HG03442 (cell line): ENCODE results near the gene MOSPD3.
"Not testable (repeated sequence)": the region's sequence is repeated elsewhere in the genome, so short reads cannot be mapped to it uniquely, and the experiment has no call there.

ENCODE experiments used
- ATAC-seq: cut with Tn5 transposase; IDR thresholded peaks from one replicate; pipeline ENCODE4 v1.9.1; 2021; ENCODE audit warnings: mild to moderate bottlenecking, moderate library complexity; ENCODE audit not compliant: unreplicated experiment

Gene MOSPD3, protein sequence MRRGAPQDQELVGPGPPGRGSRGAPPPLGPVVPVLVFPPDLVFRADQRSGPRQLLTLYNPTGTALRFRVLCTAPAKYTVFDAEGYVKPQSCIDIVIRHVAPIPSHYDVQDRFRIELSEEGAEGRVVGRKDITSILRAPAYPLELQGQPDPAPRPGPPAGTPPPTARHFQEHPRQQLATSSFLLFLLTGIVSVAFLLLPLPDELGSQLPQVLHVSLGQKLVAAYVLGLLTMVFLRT

DNA sequence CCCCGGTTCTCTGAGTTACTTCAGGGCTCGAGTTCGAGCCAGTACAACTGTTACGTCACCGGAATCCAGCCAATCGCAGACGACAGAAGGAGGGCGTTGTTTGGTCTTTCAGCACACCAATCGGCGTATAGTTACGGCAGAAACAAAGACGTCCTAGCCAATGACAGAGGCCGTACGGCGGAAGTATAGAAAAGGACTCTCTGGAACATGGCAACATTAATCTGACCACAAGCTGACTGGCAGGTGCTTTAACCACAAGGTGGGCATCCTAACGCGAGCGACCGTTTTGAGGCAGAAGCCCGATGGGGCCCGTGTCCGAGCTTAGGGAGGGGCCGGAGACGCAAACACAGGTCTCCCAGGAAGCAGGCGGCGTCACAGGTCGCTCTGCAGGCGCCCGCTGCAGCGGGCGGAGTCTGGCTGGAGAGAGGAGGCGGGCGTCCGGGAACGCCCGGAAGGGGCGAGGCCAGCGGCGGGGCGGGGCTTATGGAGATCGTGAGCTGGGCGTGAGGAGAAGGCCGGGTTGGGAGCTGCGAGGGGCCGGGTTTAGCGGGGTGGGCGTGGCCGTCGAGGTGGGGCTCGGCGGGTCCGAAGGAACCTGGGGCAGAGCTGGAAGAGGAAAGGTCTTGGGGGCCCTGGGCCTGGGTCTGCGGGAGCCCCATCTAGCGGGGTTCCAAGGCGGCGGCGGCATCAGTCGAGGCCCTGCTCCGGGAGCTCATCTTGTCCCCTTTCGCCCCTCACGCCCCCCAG lies at the start of gene MOSPD3:
MOSPD3 (plus strand) TSS at position 558 of the 747 bp plus-strand sequence. CDS start 252 bp downstream, outside the sequence.
- ATAC-seq: peak; percentile 90

DNA sequence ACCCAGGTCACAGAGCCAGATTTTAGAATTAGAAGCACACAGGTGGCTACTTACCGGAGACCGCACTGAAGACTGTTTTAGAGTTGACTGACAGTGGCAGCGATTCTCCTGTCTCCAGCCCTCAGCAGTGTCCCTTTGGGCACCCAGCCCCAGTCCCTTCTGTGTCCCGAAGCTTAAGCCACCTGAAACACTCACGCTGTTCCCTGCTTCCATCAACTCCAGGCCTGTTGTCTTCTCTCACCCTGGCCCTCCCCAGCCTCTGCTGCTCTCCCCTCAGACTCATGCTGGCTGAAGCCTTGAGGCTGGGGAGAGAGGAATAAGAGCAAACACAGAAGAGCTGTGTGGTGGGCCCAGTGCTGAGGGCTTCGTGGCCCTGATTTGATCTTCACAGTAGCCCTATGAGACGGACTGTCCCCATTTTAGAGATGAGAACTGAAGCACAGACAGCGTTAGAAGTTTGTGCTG lies 49.2 kb upstream of the MOSPD3 start:
- no peak for ATAC-seq

DNA sequence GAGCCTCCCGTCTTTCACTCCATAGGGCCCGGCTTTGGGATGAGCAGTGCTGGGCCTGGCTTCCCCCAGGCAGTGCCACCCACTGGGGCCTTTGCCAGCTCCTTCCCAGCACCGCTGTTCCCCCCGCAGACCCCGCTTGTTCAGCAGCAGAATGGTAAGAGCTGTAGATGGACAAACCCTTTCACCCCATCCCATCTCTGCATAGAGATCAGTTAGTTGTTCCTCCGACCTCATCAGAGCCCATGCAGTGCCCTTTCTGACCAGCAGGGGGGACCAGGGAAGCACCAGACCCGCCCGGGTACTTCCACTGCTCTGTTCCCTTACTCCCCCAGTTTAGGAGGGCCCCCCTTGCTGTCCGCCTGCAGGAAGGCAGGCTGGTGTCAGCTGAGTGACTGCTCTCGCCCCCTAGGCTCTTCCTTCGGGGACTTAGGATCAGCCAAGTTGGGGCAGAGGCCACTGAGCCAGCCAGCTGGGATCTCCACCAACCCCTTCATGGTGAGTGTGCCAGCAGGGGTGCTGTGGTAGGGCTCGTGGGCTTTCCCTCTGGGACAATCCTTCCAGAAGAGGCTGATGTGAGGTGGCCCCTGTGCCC lies 48.4 kb upstream of the MOSPD3 start:
- ATAC-seq: peak; percentile 45

DNA sequence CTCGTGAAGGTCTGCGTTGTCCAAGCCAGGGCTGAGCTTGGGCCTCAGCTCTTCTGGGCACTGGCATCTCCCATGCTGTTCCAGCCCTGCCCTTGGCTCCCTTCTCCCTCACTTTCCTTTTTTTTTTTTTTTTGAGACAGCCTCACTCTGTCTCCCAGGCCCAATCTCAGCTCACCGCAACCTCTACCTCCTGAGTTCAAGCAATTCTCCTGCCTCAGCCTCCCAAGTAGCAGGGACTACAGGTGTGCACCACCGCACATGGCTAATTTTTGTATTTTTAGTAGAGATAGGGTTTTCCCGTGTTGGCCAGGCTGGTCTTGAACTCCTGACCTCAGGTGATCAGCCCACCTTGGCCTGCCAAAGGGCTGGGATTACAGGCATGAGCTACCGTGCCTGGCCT lies 47.9 kb upstream of the MOSPD3 start:
- ATAC-seq: not testable (repeated sequence)

DNA sequence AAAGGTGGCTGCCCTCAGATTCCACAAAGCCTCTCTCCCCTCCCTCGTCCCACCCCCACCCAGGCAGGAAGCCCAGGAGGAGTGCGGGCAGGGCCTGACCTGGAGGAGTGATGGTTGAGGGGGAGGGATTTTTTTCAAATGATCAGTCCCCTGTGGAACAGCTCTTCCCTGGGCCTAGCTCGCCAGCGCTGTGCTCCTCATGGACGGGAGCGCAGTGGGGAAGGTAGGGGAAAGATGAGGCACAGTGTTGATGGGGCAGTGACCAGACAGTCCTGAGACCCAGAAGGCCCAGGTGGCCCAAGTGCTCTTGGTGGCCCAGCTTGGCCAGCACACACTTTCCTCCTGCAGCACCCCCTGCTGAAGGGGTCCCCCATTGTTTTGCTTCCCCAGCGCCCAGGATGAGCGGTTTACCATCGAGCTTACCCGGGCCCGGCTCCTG lies 47.2 kb upstream of the MOSPD3 start:
- ATAC-seq: no peak

DNA sequence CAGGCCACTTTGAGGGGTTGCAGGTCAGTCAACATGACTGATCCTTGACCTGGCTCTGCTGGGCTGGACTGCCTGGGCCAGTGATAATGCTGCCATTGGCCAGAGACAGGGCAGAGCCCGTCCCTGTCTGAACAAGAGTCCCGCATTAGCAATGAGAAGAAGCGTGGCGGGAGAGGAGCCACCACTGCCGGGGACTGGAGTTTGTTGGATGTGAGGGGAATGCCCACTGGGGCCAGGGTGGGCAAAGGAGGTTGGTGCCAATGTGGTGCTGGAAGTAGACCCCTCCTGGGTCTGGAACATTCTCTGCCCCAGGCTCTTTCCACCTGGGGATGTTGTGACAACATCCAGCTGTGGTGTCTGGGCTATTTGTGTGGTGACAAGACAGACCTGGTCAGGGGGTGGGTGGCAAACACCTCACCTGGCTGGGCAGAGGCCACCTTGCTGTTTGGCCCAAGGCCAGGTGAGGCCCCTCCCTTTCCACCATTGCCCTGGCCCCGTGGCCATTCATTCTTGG lies 46.3 kb upstream of the MOSPD3 start:
- ATAC-seq: no peak

DNA sequence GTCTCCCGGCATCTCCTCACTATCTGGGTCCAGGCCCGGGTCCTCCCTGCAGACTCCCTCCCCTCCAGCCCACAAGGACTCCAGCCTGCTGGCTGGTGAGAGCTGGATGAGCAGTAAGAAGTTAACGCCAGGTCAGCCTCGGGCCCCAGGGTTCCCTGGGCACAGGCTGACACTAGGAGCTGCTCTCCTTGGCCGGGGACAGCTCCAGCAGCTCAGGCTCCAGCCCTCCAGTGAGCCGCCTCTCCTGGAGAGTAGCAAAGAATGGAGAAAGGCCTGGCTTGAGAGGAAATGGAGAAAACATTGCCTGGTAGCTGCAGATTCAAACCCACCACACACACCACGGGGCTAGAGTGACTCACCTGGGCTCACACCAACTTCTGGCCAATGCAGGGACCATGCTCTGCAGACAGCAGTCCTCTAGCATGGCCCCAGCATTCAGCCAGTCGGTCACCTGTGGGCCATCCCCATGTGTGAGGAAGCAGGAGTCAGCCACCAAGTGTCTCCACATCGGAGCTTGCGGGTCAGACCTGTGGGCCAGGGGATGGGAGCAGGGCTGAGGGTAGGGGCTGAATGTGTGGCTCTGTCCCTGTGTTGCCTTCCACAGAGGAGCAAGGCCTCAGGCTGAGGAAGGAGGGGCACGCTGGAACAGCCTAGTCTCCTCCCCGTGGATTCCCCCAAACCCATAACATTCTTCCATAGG lies 45.2 kb upstream of the MOSPD3 start:
- ATAC-seq: no peak

DNA sequence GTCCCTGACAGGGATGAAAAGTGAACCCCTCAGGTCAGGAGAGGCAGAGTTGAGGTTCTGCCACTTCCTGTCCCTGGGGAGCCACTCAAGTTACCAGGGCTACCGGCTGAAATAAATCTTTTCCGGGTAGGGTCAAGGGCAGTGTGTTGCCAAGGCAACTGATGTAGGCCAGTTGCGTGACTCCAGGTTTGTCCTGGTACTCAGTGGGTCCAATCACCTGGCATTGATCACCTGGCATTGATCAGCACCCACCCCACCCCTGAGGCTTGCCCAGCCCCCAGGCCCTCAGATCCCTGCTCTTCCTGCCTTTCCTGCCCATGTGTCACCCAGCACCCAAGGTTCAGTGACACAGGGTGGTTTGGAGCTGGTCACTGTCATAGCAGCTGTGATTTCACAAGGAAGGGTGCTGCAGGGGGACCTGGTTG lies 44.6 kb upstream of the MOSPD3 start:
- ATAC-seq: no peak

DNA sequence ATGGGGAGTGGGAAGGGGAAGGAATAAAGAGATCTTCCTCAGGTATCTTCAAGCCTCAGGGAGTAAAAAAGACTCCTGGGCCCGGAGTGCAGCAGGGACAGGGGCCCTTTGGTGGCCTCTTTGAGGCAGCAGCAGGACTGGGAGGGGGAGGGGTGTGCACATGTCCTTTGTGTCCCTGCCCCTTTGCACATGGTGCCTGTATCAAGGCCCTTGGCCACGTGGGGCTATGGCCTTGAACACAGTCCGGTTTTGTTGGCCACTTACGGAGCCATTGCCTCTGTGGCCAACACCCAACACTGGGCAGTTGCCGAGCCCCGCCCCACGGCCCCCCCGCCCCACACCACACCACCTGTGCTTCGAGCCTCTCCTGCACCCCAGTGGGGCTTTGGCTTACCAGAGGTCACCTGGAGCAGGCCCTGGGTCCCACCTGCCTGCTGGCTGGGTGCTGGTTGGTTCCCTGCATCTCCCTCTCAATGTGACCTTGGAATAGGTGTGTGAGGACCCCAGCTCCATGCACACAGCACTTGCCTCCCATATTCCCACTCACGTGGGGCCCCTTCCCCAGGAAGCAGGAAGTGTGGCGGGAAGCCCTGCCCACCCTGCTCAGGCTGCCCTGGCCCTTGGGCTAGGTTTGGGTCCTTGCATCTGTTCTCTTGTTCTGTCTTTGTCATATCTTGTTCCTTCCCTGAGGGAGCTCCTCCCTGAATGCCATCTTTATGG lies 44.0 kb upstream of the MOSPD3 start:
- ATAC-seq: no peak

DNA sequence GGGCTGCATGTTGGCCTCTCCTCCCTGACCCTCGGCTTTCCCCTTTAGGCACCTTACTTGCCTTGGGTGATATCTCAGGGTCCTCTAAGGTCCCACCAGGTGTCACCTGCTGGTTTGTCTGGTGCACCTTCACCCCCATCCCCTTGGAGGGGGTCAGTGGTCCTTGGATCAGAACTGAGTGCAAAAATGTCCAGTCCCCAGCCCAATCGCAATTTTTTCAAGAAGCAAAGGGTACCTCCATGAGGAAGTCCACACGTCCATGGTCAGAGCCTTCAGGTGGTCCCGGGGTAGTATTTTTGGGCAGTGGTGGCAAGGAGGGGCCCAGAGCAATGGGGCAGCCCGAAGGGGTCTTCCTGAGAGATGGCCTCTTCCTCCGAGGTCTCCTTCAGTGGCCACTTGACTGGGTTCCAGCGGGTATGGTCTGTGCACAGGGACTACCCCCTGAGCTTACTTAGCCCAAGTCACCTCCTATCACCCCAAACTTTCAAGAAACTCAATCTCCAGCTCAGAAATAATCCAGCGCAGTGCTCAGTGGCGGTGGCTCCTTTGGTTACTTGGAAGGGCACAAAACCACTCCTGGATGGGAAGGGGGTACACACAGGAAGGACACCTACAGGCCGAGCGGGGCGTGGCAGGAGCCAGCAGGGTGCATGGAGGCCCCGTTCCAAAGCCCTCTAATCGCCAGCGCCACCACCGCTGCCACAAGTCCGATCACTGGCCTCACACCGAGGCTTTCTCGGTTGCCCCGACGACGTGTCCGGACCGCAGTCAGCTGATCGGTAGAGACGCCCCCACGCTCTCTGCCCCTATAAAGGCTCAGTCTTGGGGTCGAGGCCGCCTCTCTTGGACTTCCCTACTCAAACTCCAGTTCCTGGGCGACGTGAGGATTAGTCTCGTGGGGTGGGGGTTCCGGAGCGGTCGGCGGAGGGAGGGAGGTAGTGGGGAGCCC lies 43.2 kb upstream of the MOSPD3 start:
- peak; percentile 34 for ATAC-seq

DNA sequence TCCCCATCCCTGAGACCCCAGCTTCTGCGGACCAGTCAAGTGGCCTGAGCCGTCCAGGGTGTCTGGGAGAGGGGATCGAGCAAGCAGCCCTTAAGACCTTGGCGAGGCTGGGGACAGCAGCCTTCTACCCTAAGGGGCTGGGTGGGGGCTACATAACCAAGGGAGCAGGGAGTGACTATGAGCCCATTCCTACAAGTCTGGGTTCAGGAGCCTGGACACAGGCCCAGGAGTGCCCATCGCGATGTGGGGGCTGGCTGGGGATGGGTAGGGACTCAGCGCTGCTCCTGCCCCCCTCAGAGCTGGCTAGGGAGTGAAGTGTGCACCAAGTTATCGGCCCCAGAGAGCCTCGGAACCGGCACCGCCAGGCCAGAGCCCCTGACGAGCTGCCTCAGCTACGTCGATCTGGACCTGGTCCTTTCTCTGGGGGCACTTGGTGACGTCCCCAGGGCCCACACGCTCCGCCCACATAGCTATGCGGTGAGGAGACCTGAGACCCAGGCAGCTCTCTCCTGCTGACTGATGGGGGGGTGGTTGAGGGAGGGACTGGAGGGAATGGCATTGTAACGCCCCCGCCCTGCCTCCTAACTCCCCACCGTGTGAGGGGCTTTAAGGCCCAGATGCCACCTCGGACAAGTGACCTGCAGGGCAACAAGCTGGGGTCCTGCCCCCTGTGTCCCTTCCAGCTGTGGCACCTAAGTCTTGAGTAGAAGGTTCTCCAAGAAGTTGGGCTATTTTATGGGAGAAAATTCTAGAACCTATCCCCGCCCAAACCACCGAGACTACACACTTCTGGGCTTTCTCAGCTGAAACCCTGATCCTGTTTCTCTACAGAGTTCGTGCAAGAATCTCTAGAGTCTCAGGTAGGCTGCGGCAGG lies 41.1 kb upstream of the MOSPD3 start:
- ATAC-seq: no peak

DNA sequence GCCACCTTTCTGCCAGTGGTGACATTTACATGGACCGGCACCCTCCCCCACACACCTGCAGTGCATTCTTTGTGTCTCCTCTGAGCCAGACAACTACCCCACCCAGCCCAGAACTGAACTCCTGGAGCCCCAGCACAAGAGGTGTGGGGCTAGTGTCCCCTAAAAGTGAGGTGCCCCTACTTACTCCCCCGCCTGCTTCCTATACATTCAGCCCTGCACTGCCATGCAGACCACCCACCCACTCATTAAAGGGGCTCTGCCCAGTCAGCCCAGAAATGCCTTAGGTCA lies 40.6 kb upstream of the MOSPD3 start:
- no peak for ATAC-seq

DNA sequence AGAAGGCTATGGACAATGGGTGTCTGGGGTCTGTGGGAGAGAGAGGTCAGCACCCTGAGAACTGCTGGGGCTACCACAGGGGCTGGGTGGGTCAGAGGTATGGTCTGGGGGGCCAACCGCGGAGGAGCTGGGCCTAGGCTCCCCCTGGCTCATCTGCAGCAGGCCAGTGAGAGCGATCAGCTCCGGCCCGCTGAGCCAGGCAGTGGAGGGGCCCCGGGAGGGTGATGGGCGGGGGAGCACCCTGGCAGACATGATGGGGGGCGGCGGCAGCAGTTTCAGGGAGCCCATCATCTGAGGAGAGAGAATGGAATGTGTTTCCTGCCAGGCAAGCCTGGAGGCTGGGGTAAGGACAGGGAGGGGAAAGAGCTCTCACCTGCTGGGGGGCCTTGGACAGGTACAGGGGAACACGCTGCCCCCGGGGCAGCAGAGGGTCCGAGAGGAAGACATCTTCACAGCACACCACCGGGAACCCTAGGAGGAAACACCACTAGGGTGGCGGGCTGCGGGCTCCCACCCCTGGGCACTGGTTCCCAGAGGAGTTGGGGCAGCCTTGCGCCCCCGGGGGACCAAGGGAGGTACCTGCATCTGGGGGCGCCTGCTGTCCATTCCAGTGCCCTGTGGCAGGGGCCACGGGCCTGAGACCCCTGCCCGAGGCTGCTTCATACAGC lies 39.9 kb upstream of the MOSPD3 start:
- ATAC-seq: no peak

DNA sequence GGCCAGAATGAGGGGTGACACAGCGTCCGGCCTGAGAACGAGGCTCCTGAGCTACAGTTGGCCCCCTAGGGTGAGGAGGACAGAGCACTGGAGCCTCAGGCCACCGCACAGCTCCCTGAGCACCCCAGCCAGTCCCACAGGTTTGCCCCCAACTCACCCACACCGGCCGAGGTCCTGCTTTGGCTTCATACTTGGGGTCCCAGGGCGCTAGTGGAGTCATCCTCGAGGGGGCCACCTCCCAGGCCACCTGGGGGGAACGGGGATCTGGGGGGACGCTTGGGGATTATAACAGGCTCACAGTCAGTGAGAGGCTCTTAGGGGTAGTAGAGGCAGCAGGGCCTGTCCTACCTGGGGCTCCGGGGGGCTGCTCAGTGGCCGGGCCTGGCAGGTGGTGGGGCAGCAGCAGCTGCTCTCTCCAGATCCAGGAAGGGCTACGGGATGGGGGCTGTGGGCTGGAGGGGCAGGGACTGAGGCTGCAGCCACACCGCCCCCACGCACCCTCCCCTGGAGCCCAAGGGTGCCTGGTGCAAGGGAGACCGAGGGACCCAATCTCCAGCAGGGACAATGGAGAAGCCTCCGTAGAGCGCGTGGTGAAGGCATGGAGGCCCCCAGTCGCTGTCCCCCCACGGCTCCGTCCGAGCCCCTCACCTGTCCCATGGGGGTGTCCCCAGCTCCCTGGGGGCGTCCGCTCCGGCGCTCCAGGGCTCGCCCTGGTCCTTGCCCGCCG lies 39.2 kb upstream of the MOSPD3 start:
- no peak for ATAC-seq

DNA sequence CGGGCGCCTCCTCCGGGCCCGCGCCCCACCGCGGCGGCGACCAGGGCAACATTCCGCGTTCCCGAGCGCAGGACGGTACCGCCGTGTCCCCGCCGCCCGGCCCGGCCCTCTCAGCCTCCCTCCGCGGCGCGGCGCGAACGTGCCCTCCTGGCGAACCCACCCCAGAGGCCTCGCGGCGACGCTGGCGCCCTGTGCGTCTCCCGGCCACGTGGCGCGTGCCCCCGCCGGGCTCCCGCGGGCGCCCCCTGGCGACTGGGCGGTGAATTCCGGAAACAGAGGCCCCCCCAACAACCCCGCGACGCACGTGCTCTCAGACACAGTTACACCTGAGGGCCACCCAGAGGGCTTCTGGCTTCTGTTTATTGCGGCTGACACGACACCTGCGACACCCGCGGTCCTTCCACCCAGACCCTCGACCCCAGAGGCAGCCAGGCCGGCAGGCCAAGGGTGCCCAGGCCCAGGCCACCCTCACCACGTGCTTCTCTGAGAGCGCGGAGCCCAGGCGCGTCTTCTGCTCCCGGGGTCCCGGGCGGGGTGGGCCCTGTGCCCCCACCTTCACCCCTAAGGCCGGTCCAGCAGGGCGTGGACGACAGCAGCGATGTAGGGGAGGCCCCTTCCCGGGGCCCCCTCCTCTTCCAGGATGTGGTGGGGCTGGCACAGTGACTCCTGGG lies 38.5 kb upstream of the MOSPD3 start, which contains the start of gene SAP25:
SAP25 (minus strand) TSS at position 210 of the 671 bp plus-strand sequence; CDS start at position 52, 158 bp downstream.
- ATAC-seq: no peak

DNA sequence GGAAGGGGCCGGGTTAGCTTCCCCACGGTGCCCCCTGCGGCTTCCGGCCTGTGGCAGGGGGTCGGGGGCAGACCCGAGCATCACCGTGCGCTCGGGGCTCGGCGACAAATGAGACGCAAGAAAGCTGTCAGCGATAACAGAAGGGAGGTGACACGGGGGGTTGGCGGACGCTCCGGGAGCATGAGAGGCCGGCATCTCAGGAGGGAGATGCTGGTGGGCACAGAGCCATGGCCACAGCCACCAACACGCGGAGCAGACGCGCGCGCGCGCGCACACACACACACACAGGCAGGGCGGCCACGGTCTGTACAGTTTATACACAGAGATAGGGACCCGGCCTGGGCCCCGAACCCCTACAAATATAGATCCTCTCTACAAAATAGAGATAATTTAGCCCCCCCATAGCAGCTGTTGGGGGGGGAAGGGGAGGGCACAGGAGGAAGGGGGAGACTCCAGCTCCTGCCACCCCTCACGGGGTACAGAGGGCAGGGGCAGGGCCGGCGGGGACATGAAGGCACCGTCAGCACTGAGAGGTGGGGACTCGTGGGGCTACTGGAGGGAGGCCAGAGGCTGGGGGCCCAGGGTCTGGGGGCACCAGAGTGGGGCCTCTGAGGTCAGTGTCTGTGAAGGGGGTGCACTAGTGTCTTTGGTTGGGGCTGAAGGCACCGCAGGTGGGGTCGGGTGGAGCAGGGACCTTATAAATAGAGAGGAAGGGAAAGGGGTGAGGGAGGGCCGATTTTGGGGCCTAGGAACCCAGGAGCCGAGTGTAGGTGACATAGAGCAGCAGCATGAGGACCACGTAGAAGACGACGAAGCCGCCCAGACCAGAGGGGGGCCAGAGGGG lies 37.8 kb upstream of the MOSPD3 start:
- ATAC-seq: no peak
